ENCODE measurements around the gene REG4.
A peak's percentile ranks its signal among the peaks of the same experiment; 100 is the strongest.
"Not testable (repeated sequence)": the region's sequence is repeated elsewhere in the genome, so short reads cannot be mapped to it uniquely, and the experiment has no call there.

REG4 gene

DNA sequence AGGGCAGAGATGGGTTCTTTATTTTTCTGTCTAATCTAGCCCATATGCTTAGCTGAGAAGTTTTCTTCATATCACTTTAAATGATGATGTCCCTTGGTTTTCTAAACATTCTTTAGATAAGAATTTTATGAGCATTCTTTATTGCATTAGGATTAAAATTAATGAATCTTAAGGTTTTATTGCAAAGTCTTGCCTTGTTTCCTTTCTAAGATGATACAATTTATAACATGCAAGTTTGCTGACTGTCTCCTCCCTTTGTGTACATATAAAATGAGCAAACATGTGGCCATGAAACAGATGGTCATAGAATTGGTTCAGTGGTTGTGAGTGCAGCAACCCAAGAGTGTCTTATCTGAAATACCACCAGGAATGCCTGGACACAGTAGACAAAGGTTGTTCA lies 17.7 kb upstream of the REG4 start:
- not testable (repeated sequence) for H2BK5ac ChIP-seq (ENCODE audit: low read length); H3K4me1 ChIP-seq (ENCODE audit: control insufficient read depth, low read depth, low read length); H3K4me3 ChIP-seq (ENCODE audit: low read length); H3K27me3 ChIP-seq (ENCODE audit: insufficient read depth, low read length, poor library complexity); H3K9ac ChIP-seq (ENCODE audit: low read length); H3K18ac ChIP-seq (ENCODE audit: low read length); DNase-seq; H3K36me3 ChIP-seq (ENCODE audit: control insufficient read depth, insufficient read depth, low read length); H4K8ac ChIP-seq (ENCODE audit: low read depth, low read length); H3K79me1 ChIP-seq (ENCODE audit: low read length); H2BK15ac ChIP-seq (replicated peaks; ENCODE audit: low read depth); H2AK5ac ChIP-seq (ENCODE audit: low read length); H3K27ac ChIP-seq (ENCODE audit: low read depth, low read length); H3K4me2 ChIP-seq (ENCODE audit: low read length); H3K79me2 ChIP-seq (ENCODE audit: control insufficient read depth, insufficient read depth, low read length); H3K4ac ChIP-seq (ENCODE audit: low read depth, low read length); H3K23ac ChIP-seq (ENCODE audit: low read length); H2BK120ac ChIP-seq (ENCODE audit: low read depth, low read length); H3K56ac ChIP-seq (ENCODE audit: low read length); H4K5ac ChIP-seq (ENCODE audit: low read length)

DNA sequence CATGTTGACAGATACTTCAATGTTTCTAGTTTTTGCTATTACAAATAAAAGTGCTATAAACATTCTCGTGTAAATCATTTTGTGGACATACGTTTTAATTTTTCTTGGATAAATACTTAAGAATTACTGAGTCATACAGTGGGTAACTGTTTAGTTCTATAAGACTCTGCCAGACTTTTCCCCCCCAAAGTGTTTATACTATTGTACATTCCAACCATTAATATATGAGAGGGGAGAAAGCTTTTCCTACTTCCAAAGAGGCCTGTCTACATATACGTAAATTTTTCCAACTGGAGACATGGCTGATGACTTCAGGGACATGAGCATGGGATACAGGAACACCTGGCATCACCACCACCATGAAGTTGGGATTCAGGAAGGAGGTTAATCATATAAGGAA lies 17.0 kb upstream of the REG4 start:
- Histone ChIP-seq H3K36me3 (ENCODE audit: control insufficient read depth, insufficient read depth, low read length) (no peaks in the 10 kb centered on the region), H4K5ac (ENCODE audit: low read length) (no peak overlapping the region), H3K4me1 (ENCODE audit: control insufficient read depth, low read depth, low read length) (no peaks in the 10 kb centered on the region), H3K4me2 (ENCODE audit: low read length) (no peak overlapping the region), H3K4me3 (ENCODE audit: low read length) (no peak overlapping the region), H3K56ac (ENCODE audit: low read length) (no peak overlapping the region), H3K79me1 (ENCODE audit: low read length) (no peaks in the 10 kb centered on the region), H3K4ac (ENCODE audit: low read depth, low read length) (no peak overlapping the region), H2BK120ac (ENCODE audit: low read depth, low read length) (no peak overlapping the region), H3K23ac (ENCODE audit: low read length) (no peak overlapping the region), H3K27ac (ENCODE audit: low read depth, low read length) (no peak overlapping the region), H3K18ac (ENCODE audit: low read length) (no peak overlapping the region), H2BK15ac (replicated peaks; ENCODE audit: low read depth) (no peak overlapping the region), H2AK5ac (ENCODE audit: low read length) (no peak overlapping the region), H2BK5ac (ENCODE audit: low read length) (no peak overlapping the region), H4K8ac (ENCODE audit: low read depth, low read length) (no peak overlapping the region), H3K9ac (ENCODE audit: low read length) (no peak overlapping the region), H3K27me3 (ENCODE audit: insufficient read depth, low read length, poor library complexity) (no peaks in the 10 kb centered on the region), H3K79me2 (ENCODE audit: control insufficient read depth, insufficient read depth, low read length) (no peaks in the 10 kb centered on the region)
- WGBS (ENCODE audit: extremely low coverage, insufficient coverage, low lambda C conversion rate), result no CpG with 5 or more reads among the region's 3 CpGs
- no peak for DNase-seq

- WGBS (ENCODE audit: extremely low coverage, insufficient coverage, low lambda C conversion rate), result no CpG with 5 or more reads among the region's 1 CpG
- Histone ChIP-seq H4K5ac (ENCODE audit: low read length) (no peak overlapping the region), H3K4me1 (ENCODE audit: control insufficient read depth, low read depth, low read length) (no peaks in the 10 kb centered on the region), H2AK5ac (ENCODE audit: low read length) (no peak overlapping the region), H2BK5ac (ENCODE audit: low read length) (no peak overlapping the region), H3K4me2 (ENCODE audit: low read length) (no peak overlapping the region), H3K79me1 (ENCODE audit: low read length) (no peaks in the 10 kb centered on the region), H3K27ac (ENCODE audit: low read depth, low read length) (no peak overlapping the region), H3K4ac (ENCODE audit: low read depth, low read length) (no peak overlapping the region), H4K8ac (ENCODE audit: low read depth, low read length) (no peak overlapping the region), H3K56ac (ENCODE audit: low read length) (no peak overlapping the region), H2BK120ac (ENCODE audit: low read depth, low read length) (no peak overlapping the region), H3K79me2 (ENCODE audit: control insufficient read depth, insufficient read depth, low read length) (no peaks in the 10 kb centered on the region), H3K4me3 (ENCODE audit: low read length) (no peak overlapping the region), H3K18ac (ENCODE audit: low read length) (no peak overlapping the region), H3K27me3 (ENCODE audit: insufficient read depth, low read length, poor library complexity) (no peaks in the 10 kb centered on the region), H2BK15ac (replicated peaks; ENCODE audit: low read depth) (no peak overlapping the region), H3K9ac (ENCODE audit: low read length) (no peak overlapping the region), H3K23ac (ENCODE audit: low read length) (no peak overlapping the region), H3K36me3 (ENCODE audit: control insufficient read depth, insufficient read depth, low read length) (no peaks in the 10 kb centered on the region)
- peak; percentile 37 for DNase-seq
Observed at GRCh38 chr1:119827010-119827409, 15.8 kb upstream of the REG4 start.

DNA sequence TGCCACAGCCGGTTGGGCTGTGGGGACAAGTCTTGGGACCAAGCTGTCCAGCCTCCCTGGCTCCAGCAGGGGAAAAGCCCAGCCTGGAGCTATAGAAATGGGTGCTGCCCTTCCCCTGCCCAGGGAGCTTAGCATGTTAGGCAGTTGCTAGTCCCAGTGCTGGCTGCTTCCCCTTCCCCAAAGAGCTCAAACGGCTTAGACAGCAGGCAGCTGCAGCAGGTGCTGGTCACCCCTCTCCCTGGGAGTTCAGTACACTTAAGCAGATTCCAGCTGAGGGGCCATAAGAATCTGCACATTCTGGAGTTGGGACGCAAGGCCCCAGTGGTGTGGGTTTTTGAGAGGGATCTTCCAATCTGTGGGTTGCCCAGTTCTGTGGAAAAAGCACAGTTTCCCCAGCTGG lies 11.1 kb upstream of the REG4 start:
- no peak overlapping the region for H3K27ac ChIP-seq (ENCODE audit: low read depth, low read length)
- H3K23ac ChIP-seq (ENCODE audit: low read length), result no peak overlapping the region
- no peaks in the 10 kb centered on the region for H3K36me3 ChIP-seq (ENCODE audit: control insufficient read depth, insufficient read depth, low read length)

DNA sequence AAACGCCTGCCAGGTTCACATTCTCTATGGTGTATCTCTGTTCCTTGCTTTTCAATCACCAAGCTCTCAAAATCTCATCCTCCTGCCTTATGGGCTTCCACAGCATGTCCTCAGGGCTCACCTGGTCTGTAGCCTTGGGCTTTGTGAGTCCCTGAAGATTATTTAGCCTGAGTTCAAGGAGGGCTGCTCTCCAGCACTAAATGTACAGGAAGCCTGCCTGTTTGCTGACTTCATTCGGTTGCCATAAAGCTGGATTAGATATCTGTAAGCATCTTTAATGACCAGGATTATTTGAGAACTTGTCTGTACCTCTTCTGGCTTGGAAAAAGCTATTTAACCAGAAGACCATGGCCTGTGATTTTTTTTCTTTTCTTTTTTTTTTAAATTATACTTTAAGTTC lies 6.9 kb upstream of the REG4 start:
- H2BK5ac ChIP-seq (ENCODE audit: low read length), result no peak overlapping the region
- no peak overlapping the region for H4K8ac ChIP-seq (ENCODE audit: low read depth, low read length)
- no peak overlapping the region for H2BK120ac ChIP-seq (ENCODE audit: low read depth, low read length)
- H3K18ac ChIP-seq (ENCODE audit: low read length), result no peak overlapping the region
- no CpG with 5 or more reads among the region's 2 CpGs for WGBS (ENCODE audit: extremely low coverage, insufficient coverage, low lambda C conversion rate)
- no peak overlapping the region for H3K4me3 ChIP-seq (ENCODE audit: low read length)
- no peak overlapping the region for H3K9ac ChIP-seq (ENCODE audit: low read length)
- no peaks in the 10 kb centered on the region for H3K79me2 ChIP-seq (ENCODE audit: control insufficient read depth, insufficient read depth, low read length)
- no peaks in the 10 kb centered on the region for H3K36me3 ChIP-seq (ENCODE audit: control insufficient read depth, insufficient read depth, low read length)
- no peak overlapping the region for H3K27ac ChIP-seq (ENCODE audit: low read depth, low read length)
- no peaks in the 10 kb centered on the region for H3K79me1 ChIP-seq (ENCODE audit: low read length)
- H4K5ac ChIP-seq (ENCODE audit: low read length), result no peak overlapping the region
- H3K23ac ChIP-seq (ENCODE audit: low read length), result no peak overlapping the region
- no peak overlapping the region for H2BK15ac ChIP-seq (replicated peaks; ENCODE audit: low read depth)
- no peak for DNase-seq
- H3K56ac ChIP-seq (ENCODE audit: low read length), result no peak overlapping the region
- H3K4me2 ChIP-seq (ENCODE audit: low read length), result no peak overlapping the region
- H3K4ac ChIP-seq (ENCODE audit: low read depth, low read length), result no peak overlapping the region
- no peaks in the 10 kb centered on the region for H3K4me1 ChIP-seq (ENCODE audit: control insufficient read depth, low read depth, low read length)
- no peak overlapping the region for H2AK5ac ChIP-seq (ENCODE audit: low read length)
- no peaks in the 10 kb centered on the region for H3K27me3 ChIP-seq (ENCODE audit: insufficient read depth, low read length, poor library complexity)

More for the DNA sequence above, 11.1 kb upstream of the REG4 start:
- no peak overlapping the region for H2BK120ac ChIP-seq (ENCODE audit: low read depth, low read length)
- H3K56ac ChIP-seq (ENCODE audit: low read length), result no peak overlapping the region
- H3K9ac ChIP-seq (ENCODE audit: low read length), result no peak overlapping the region
- H3K4ac ChIP-seq (ENCODE audit: low read depth, low read length), result no peak overlapping the region
- no peak overlapping the region for H2BK5ac ChIP-seq (ENCODE audit: low read length)
- DNase-seq, result no peak
- H4K8ac ChIP-seq (ENCODE audit: low read depth, low read length), result no peak overlapping the region
- H3K4me2 ChIP-seq (ENCODE audit: low read length), result no peak overlapping the region
- H3K18ac ChIP-seq (ENCODE audit: low read length), result no peak overlapping the region
- no peaks in the 10 kb centered on the region for H3K27me3 ChIP-seq (ENCODE audit: insufficient read depth, low read length, poor library complexity)
- no CpG with 5 or more reads among the region's 3 CpGs for WGBS (ENCODE audit: extremely low coverage, insufficient coverage, low lambda C conversion rate)
- H3K79me1 ChIP-seq (ENCODE audit: low read length), result no peaks in the 10 kb centered on the region
- H4K5ac ChIP-seq (ENCODE audit: low read length), result no peak overlapping the region
- H3K79me2 ChIP-seq (ENCODE audit: control insufficient read depth, insufficient read depth, low read length), result no peaks in the 10 kb centered on the region
- no peak overlapping the region for H2AK5ac ChIP-seq (ENCODE audit: low read length)
- H2BK15ac ChIP-seq (replicated peaks; ENCODE audit: low read depth), result no peak overlapping the region
- no peaks in the 10 kb centered on the region for H3K4me1 ChIP-seq (ENCODE audit: control insufficient read depth, low read depth, low read length)
- no peak overlapping the region for H3K4me3 ChIP-seq (ENCODE audit: low read length)

- Histone ChIP-seq H3K4me1 (ENCODE audit: control insufficient read depth, low read depth, low read length) (no peaks in the 10 kb centered on the region), H3K4me2 (ENCODE audit: low read length) (no peak overlapping the region), H4K8ac (ENCODE audit: low read depth, low read length) (no peak overlapping the region), H2AK5ac (ENCODE audit: low read length) (no peak overlapping the region), H3K56ac (ENCODE audit: low read length) (no peak overlapping the region), H2BK120ac (ENCODE audit: low read depth, low read length) (no peak overlapping the region), H3K79me2 (ENCODE audit: control insufficient read depth, insufficient read depth, low read length) (no peaks in the 10 kb centered on the region), H3K27ac (ENCODE audit: low read depth, low read length) (no peak overlapping the region), H2BK5ac (ENCODE audit: low read length) (no peak overlapping the region), H3K23ac (ENCODE audit: low read length) (no peak overlapping the region), H3K79me1 (ENCODE audit: low read length) (no peaks in the 10 kb centered on the region), H4K5ac (ENCODE audit: low read length) (no peak overlapping the region), H3K4me3 (ENCODE audit: low read length) (no peak overlapping the region), H3K4ac (ENCODE audit: low read depth, low read length) (no peak overlapping the region), H3K27me3 (ENCODE audit: insufficient read depth, low read length, poor library complexity) (no peaks in the 10 kb centered on the region), H3K9ac (ENCODE audit: low read length) (no peak overlapping the region), H3K18ac (ENCODE audit: low read length) (no peak overlapping the region), H3K36me3 (ENCODE audit: control insufficient read depth, insufficient read depth, low read length) (no peaks in the 10 kb centered on the region), H2BK15ac (replicated peaks; ENCODE audit: low read depth) (no peak overlapping the region)
- no CpG with 5 or more reads among the region's 2 CpGs for WGBS (ENCODE audit: extremely low coverage, insufficient coverage, low lambda C conversion rate)
- DNase-seq, result no peak
Observed at GRCh38 chr1:119816407-119816806, 5.1 kb upstream of the REG4 start.
